Natural killer cell (primary cell): ENCODE results near the gene PDCD4. TPM values are rescaled to one million over a fixed set of nuclear protein-coding genes. Genes with fewer than 3 reads are reported as not detected.

Experiments
- ATAC-seq, 3 donors: fragments of 150-1000 bp in 2 of 3; fragments of 200-7000 bp in 1 of 3; cut with Tn5 transposase; 1 replicate in 1 of 3; 2 replicates in 2 of 3; pipeline ENCODE4 v1.10.0; 2021; ENCODE audit warnings: mild to moderate bottlenecking in 2 of 3, moderate library complexity in 2 of 3
- DNase-seq, 2 donors: peaks; one replicate each; pipeline versions ENCODE4 v3.0.0 to v3.0.0-alpha.2; 2013 to 2021; ENCODE audit warnings: mixed read lengths in 1 of 2
- H3K27ac ChIP-seq: one replicate; pipeline ENCODE4 v1.5.1; 2013; ENCODE audit warnings: mild to moderate bottlenecking, low read length
- H3K27me3 ChIP-seq: one replicate; pipeline ENCODE4 v1.6.1; 2013; ENCODE audit warnings: low read length; ENCODE audit not compliant: control insufficient read depth, insufficient read depth
- H3K36me3 ChIP-seq: one replicate; pipeline ENCODE4 v1.6.1; 2013; ENCODE audit warnings: low read length; ENCODE audit not compliant: control insufficient read depth, insufficient read depth
- H3K4me1 ChIP-seq: one replicate; pipeline ENCODE4 v1.6.1; 2013; ENCODE audit warnings: low read length; ENCODE audit not compliant: control insufficient read depth, insufficient read depth
- H3K4me3 ChIP-seq: one replicate; pipeline ENCODE4 v1.5.1; 2013; ENCODE audit warnings: low read length
- H3K9me3 ChIP-seq: one replicate; pipeline ENCODE4 v1.6.1; 2013; ENCODE audit warnings: low read length; ENCODE audit not compliant: control insufficient read depth, insufficient read depth
- H3K27ac Mint-ChIP-seq, 2 donors: one replicate each; pipeline ENCODE4 v1.8.0; 2022; ENCODE audit warnings: mild to moderate bottlenecking in 2 of 2, mixed read lengths in 2 of 2, moderate library complexity in 1 of 2
- H3K27me3 Mint-ChIP-seq, 2 donors: one replicate each; pipeline ENCODE4 v1.8.0; 2022; ENCODE audit warnings: low read depth in 2 of 2, mixed read lengths in 2 of 2
- H3K36me3 Mint-ChIP-seq: one replicate; pipeline ENCODE4 v1.8.0; 2022; ENCODE audit warnings: mixed read lengths
- H3K4me1 Mint-ChIP-seq, 2 donors: one replicate each; pipeline ENCODE4 v1.8.0; 2022; ENCODE audit warnings: mixed read lengths in 2 of 2
- H3K4me3 Mint-ChIP-seq: one replicate; pipeline ENCODE4 v1.8.0; 2022; ENCODE audit warnings: mild to moderate bottlenecking, moderate library complexity, mixed read lengths
- H3K9me3 Mint-ChIP-seq, 2 donors: one replicate each; pipeline ENCODE4 v1.8.0; 2022; ENCODE audit warnings: mixed read lengths in 2 of 2
- CTCF ChIP-seq: fragments of 200-600 bp; IDR thresholded peaks from one replicate; pipeline ENCODE4 v1.8.0; 2022; ENCODE audit warnings: antibody characterized with exemption
- WGBS: methylation state at CpG from one replicate; pipeline ENCODE4 v1.1.7; 2013; ENCODE audit warnings: missing lambda C conversion rate; ENCODE audit not compliant: insufficient coverage; 5-methylcytosine and 5-hydroxymethylcytosine counted together
- intact Hi-C: fragments of 100-400 bp; cut with micrococcal nuclease; formaldehyde crosslinking; loops from one replicate; pipeline ENCODE4 v1.14.2; 2022
- total RNA-seq, 4 donors: library from RNA; stranded (reverse); fragments of 120-200 nt in 1 of 4; gene quantifications; one replicate each; pipeline versions ENCODE4 v1.2.3 to v1.2.4, GENCODE V29; 2013 to 2022

PDCD4 gene
- total RNA-seq, 3 donors from 2014 or later (not counting 1 experiment from before 2014, with no cell fraction given): 199 to 241 (median 222) TPM

GRCh38 chr10:110881247-110881646 lies 9.5 kb downstream of the PDCD4 start:
- peaks cover 4% of the 10 kb centered on the region for H3K4me1 ChIP-seq
- H3K9me3 Mint-ChIP-seq: no peaks in the 10 kb centered on the region
- DNase-seq: no peak
- peaks cover 26% of the 10 kb centered on the region for H3K36me3 Mint-ChIP-seq
- no peaks in the 10 kb centered on the region for H3K27me3 ChIP-seq
- peaks cover 36 to 42% of the 10 kb centered on the region in 2 donors for H3K4me1 Mint-ChIP-seq
- intact Hi-C loops: no loop called here
- WGBS: 95% methylated on average over 9 of the region's 9 CpGs
- H3K9me3 ChIP-seq: no peaks in the 10 kb centered on the region
- no peak overlapping the region for H3K27ac ChIP-seq
- TF ChIP-seq CTCF: no peak
- no peak overlapping the region for H3K4me3 ChIP-seq
- H3K36me3 ChIP-seq: peaks cover 82% of the 10 kb centered on the region
- H3K4me3 Mint-ChIP-seq: peak overlapping the region; percentile 3
- H3K27me3 Mint-ChIP-seq: no peaks in the 10 kb centered on the region
- no peak for ATAC-seq
- peak overlapping the region in 1 of 2 donors; percentile 9 for H3K27ac Mint-ChIP-seq

GRCh38 chr10:110881905-110882304 lies 10.2 kb downstream of the PDCD4 start:
- Mint-ChIP-seq H3K4me1 (peaks cover 38 to 44% of the 10 kb centered on the region in 2 donors), H3K27me3 (no peaks in the 10 kb centered on the region), H3K4me3 (no peak overlapping the region), H3K36me3 (peaks cover 26% of the 10 kb centered on the region), H3K9me3 (no peaks in the 10 kb centered on the region), H3K27ac (peak overlapping the region; percentile 21 to 71)
- Histone ChIP-seq H3K27ac (no peak overlapping the region), H3K4me3 (no peak overlapping the region), H3K4me1 (peaks cover 4% of the 10 kb centered on the region), H3K36me3 (peaks cover 83% of the 10 kb centered on the region), H3K27me3 (no peaks in the 10 kb centered on the region), H3K9me3 (no peaks in the 10 kb centered on the region)
- TF ChIP-seq CTCF: no peak
- 76% methylated on average over 4 of the region's 4 CpGs for WGBS
- DNase-seq (no peak), ATAC-seq (no peak)
- intact Hi-C loops: no loop called here

GRCh38 chr10:110883924-110884323 lies 12.2 kb downstream of the PDCD4 start:
- Histone ChIP-seq H3K9me3 (no peaks in the 10 kb centered on the region), H3K4me1 (peaks cover 4% of the 10 kb centered on the region), H3K4me3 (no peak overlapping the region), H3K36me3 (peaks cover 82% of the 10 kb centered on the region), H3K27me3 (no peaks in the 10 kb centered on the region), H3K27ac (no peak overlapping the region)
- DNase-seq (peak in 1 of 2 donors; percentile 40), ATAC-seq (peak in 1 of 3 donors; percentile 34)
- H3K9me3 Mint-ChIP-seq: no peaks in the 10 kb centered on the region
- peaks cover 33% of the 10 kb centered on the region for H3K36me3 Mint-ChIP-seq
- intact Hi-C loops: no loop called here
- peak overlapping the region; percentile 32 for H3K4me3 Mint-ChIP-seq
- no peaks in the 10 kb centered on the region for H3K27me3 Mint-ChIP-seq
- H3K27ac Mint-ChIP-seq: peak overlapping the region; percentile 30 to 73
- TF ChIP-seq CTCF: no peak
- WGBS: 70% methylated on average over 10 of the region's 10 CpGs
- H3K4me1 Mint-ChIP-seq: peaks cover 36 to 37% of the 10 kb centered on the region in 2 donors
